D721Med (cell line): ENCODE data around the gene CNFN.

Experiments
- DNase-seq: peaks from one replicate; pipeline ENCODE4 v3.0.0; 2011; ENCODE audit warnings: low spot score; ENCODE audit not compliant: insufficient read length
- FAIRE-seq: peaks from 2 replicates; lab custom pipeline; 2011; peaks lifted over from hg19 to GRCh38; lab: Jason Lieb, UNC
- TF ChIP-seq, protein P1 (sequence below): IDR thresholded peaks from 2 replicates; pipeline ENCODE4 v1.5.1; 2012; ENCODE audit warnings: mild to moderate bottlenecking, control low read depth; ENCODE audit not compliant: insufficient read depth; ENCODE audit errors: missing control alignments

The CNFN gene

DNA sequence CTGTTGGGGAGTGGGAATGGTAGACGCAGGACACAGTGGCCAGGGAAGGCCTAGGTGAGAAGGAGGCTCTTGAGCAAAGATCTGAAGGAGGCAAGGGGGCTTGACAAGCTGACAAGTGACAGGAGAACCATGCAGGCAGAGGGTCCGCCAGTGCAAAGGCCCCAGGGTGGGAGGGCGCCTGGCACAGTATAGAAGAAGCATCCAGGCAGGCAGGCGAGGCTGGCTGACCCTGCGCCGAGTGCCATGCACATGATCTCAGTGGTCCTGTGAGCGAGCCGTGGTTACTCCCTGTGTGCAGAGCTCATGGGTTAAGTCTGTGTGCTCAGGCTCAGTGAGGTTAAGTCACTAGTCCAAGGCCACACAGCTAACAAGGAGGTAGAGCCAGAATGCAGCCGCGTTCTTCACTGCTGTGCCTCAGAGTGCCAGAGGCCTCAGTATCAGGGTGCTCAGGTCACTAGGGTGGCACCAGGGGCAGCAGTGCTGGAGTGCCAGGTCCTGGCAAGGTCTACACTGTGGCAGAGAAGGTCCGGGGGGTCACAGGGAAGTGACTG is 15.2 kb downstream of the CNFN start:
- no peak for DNase-seq
- TF ChIP-seq, protein P1, sequence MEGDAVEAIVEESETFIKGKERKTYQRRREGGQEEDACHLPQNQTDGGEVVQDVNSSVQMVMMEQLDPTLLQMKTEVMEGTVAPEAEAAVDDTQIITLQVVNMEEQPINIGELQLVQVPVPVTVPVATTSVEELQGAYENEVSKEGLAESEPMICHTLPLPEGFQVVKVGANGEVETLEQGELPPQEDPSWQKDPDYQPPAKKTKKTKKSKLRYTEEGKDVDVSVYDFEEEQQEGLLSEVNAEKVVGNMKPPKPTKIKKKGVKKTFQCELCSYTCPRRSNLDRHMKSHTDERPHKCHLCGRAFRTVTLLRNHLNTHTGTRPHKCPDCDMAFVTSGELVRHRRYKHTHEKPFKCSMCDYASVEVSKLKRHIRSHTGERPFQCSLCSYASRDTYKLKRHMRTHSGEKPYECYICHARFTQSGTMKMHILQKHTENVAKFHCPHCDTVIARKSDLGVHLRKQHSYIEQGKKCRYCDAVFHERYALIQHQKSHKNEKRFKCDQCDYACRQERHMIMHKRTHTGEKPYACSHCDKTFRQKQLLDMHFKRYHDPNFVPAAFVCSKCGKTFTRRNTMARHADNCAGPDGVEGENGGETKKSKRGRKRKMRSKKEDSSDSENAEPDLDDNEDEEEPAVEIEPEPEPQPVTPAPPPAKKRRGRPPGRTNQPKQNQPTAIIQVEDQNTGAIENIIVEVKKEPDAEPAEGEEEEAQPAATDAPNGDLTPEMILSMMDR, result no peak
- no peak for FAIRE-seq

DNA sequence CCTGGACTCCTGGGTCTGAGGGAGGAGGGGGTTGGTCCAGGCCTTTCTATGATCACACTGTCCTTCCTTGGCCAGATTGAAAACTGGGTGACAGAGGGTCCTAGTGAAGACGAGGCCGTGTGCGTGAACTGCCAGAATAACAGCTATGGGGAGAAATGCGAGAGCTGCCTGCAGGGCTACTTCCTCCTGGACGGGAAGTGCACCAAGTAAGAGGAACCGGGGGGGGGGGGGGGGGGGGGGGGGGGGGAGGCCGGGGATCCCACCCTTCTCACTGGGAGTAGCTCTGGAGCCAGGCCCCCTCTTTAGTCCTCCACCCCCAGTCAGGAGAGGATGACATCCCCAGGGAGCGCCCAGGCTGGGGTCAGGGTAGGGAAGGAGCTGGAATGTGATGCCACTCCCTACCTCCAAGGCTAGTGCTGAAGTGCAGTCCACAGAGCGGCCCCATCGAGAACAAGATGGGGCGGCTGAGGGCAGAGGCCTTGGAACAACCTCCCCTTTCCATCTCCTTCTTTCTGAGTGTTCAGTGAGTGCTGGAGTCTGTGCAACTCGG is 19.4 kb downstream of the CNFN start:
- DNase-seq (no peak), FAIRE-seq (no peak)
- TF ChIP-seq, protein P1, result no peak

DNA sequence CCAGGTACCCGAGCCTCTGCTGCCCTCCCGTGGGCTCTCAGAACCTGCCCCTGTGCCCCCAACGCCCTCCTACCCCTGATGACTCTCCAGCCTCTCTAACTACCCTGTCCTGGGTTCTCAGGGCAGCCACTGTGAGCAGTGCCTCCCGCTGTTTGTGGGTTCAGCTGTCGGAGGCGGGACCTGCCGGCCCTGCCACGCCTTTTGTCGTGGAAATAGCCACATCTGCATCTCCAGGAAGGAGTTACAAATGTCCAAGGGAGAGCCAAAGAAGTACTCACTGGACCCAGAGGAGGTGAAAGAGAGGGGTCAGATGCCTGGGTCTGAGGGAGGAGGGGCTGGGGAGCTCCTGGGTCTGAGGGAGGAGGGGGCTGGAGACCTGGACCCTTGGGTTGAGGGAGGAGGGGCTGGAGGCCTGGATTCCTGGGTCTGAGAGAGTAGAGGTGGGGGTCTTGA is 20.0 kb downstream of the CNFN start:
- TF ChIP-seq, protein P1, result no peak
- DNase-seq (no peak), FAIRE-seq (no peak)

DNA sequence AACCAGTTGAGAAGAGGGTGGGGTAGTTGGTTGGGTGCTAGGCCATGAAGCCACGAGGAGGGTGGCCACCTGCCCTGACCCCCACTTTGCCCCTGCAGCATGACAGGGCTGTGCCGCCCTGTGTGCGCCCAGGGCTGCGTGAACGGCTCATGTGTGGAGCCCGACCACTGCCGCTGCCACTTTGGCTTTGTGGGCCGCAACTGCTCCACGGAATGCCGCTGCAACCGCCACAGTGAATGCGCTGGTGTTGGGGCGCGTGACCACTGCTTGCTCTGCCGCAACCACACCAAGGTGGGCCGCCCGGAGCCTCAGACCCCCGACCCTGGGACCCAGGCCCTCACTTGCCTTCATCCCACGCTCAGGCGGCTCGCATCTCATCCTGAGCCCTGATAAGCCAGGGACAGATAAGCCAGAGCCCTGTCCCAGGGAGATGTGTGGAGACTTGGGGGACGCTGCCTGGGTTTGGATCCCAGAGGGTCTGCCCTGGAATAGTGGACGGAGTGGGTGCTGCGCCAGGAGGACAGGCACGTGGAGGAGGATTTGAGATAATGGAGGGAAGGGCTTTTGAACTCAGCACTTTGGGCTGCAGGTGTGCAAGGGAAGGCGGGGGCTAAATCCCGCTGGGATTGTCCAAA is 20.5 kb downstream of the CNFN start:
- FAIRE-seq (no peak), DNase-seq (no peak)
- TF ChIP-seq, protein P1, result no peak

DNA sequence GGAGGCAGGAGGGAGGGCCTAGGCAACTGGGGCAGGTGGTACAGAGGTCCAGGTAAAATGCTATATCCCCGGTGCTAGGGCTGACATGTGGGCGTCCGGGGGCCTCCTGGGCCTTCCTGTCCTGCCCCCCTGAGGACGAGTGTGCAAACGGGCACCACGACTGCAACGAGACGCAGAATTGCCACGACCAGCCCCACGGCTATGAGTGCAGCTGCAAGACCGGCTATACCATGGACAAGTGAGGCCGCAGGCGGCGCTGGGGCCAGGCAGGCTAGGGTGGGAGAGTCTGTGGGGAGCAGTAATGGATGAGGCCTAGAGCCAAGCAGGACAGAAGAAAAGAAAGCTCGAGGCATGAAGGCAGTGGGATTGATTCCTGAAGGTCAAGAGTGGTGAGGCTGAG is 21.3 kb downstream of the CNFN start:
- DNase-seq, result no peak
- TF ChIP-seq, protein P1, result no peak
- no peak for FAIRE-seq

DNA sequence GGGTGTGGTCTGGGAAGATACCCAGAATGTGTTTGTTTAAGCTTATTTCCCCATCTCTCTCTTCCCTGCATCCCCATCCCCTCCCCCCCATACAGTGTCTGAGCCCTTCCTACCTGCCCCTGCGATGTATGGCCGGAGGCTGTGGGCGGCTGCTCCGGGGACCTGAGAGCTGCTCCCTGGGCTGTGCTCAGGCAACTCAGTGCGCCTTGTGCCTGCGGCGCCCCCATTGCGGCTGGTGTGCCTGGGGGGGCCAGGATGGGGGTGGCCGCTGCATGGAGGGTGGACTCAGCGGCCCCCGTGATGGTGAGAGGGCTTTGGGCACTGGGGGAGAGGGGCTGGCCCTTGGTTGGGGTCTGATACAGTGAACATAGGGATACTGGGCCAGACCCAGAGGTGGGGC is 21.7 kb downstream of the CNFN start:
- TF ChIP-seq, protein P1, result no peak
- DNase-seq (no peak), FAIRE-seq (no peak)

DNA sequence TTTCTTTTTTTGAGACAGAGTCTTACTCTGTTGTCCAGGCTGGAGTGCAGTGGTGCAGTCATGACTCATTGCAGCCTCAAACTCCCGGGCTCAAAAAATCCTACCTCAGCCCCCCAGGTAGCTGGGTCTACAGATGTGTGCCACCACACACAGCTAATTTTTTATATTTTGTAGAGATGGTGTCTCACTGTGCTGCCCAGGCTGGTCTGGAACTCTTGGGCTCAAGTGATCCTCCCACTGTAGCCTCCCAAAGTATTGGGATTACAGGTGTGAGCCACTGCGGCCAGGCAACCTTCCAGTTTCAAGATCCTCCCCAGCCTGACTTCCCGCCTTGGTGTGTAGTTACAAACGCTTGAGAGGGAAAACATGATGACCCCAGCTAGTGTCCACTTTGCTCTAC is 22.2 kb downstream of the CNFN start:
- no peak for DNase-seq
- no peak for FAIRE-seq
- TF ChIP-seq, protein P1, result no peak
